H1 (cell line): ENCODE results near the gene ISLR2. TPM values are rescaled to one million over a fixed set of nuclear protein-coding genes. Genes with fewer than 3 reads are reported as not detected.

Source experiments
- CTCF ChIA-PET: fragments of 300-600 bp; sonication (Branson Sonifier 250); formaldehyde crosslinking; loops from one replicate; lab custom pipeline; 2021; ENCODE audit not compliant: partially characterized antibody; lab: Charles Lee
- POLR2A ChIA-PET: fragments of 300-600 bp; sonication (Branson Sonifier 250); formaldehyde crosslinking; loops from one replicate; lab custom pipeline; 2021; ENCODE audit warnings: inconsistent platforms; ENCODE audit not compliant: partially characterized antibody; lab: Charles Lee
- DNase-seq, 2 experiments: peaks; one replicate each; pipeline versions ENCODE4 v3.0.0 to v3.0.0-alpha.2; 2010 to 2022; ENCODE audit warnings: low spot score in 2 of 2, low read depth in 1 of 2, mixed read lengths in 1 of 2
- FAIRE-seq: peaks from 2 replicates; lab custom pipeline; 2011; peaks lifted over from hg19 to GRCh38; lab: Jason Lieb, UNC
- H2AFZ ChIP-seq: 2 replicates; pipeline ENCODE4 v1.8.1; 2012; ENCODE audit warnings: low read length, inconsistent platforms
- H2AK5ac ChIP-seq: 2 replicates; pipeline ENCODE4 v1.6.1; 2013; ENCODE audit warnings: low read depth, low read length
- H2BK120ac ChIP-seq: replicated peaks from 2 replicates; pipeline ENCODE3; 2013; ENCODE audit warnings: low read depth, low read length, inconsistent platforms
- H2BK12ac ChIP-seq: 2 replicates; pipeline ENCODE4 v1.6.1; 2013; ENCODE audit warnings: low read depth, low read length
- H2BK15ac ChIP-seq: 2 replicates; pipeline ENCODE4 v1.6.1; 2013; ENCODE audit warnings: low read length
- H2BK20ac ChIP-seq: 2 replicates; pipeline ENCODE4 v1.6.1; 2013; ENCODE audit warnings: low read length
- H2BK5ac ChIP-seq: 2 replicates; pipeline ENCODE4 v1.6.1; 2013; ENCODE audit warnings: low read depth, low read length
- H3K14ac ChIP-seq: 2 replicates; pipeline ENCODE4 v1.6.1; 2013; ENCODE audit warnings: inconsistent platforms; ENCODE audit not compliant: insufficient read length
- H3K18ac ChIP-seq: 2 replicates; pipeline ENCODE4 v1.6.1; 2013; ENCODE audit warnings: low read length; ENCODE audit errors: extremely low read depth
- H3K23ac ChIP-seq: 2 replicates; pipeline ENCODE4 v1.6.1; 2013; ENCODE audit warnings: inconsistent platforms; ENCODE audit not compliant: insufficient read length
- H3K23me2 ChIP-seq: 2 replicates; pipeline ENCODE4 v1.6.1; 2013; ENCODE audit warnings: low read depth, low read length
- H3K27ac ChIP-seq: 2 replicates; pipeline ENCODE4 v1.6.1; 2011; ENCODE audit warnings: low read depth, low read length, inconsistent platforms
- H3K27me3 ChIP-seq, 4 experiments: replicated peaks in 1 of 4; 1 replicate in 1 of 4; 2 replicates in 3 of 4; pipeline versions ENCODE4 v1.6.1 to v1.8.1; 2011 to 2013; ENCODE audit warnings: low read length in 3 of 4, mild to moderate bottlenecking in 3 of 4, inconsistent platforms in 2 of 4, mixed read lengths in 2 of 4, moderate library complexity in 1 of 4; ENCODE audit not compliant: control insufficient read depth in 3 of 4, insufficient read depth in 3 of 4; ENCODE audit errors: extremely low read depth in 1 of 4
- H3K36me3 ChIP-seq, 4 experiments: 2 replicates each; pipeline versions ENCODE4 v1.6.1 to v1.8.1; 2011 to 2013; ENCODE audit warnings: mild to moderate bottlenecking in 4 of 4, low read length in 3 of 4, moderate library complexity in 2 of 4, control low read depth in 1 of 4, inconsistent platforms in 1 of 4; ENCODE audit not compliant: insufficient read depth in 4 of 4, control insufficient read depth in 2 of 4
- H3K4ac ChIP-seq: replicated peaks from 2 replicates; pipeline ENCODE3; 2013; ENCODE audit warnings: low read length, low read depth, mixed read lengths, inconsistent platforms; ENCODE audit not compliant: insufficient read length
- H3K4me1 ChIP-seq, 4 experiments: replicated peaks in 1 of 4; 1 replicate in 1 of 4; 2 replicates in 3 of 4; pipeline versions ENCODE4 v1.6.1 to v1.8.1; 2011 to 2013; ENCODE audit warnings: low read length in 3 of 4, inconsistent platforms in 2 of 4, mixed read lengths in 1 of 4; ENCODE audit not compliant: insufficient read depth in 4 of 4, control insufficient read depth in 3 of 4
- H3K4me2 ChIP-seq, 2 experiments: 2 replicates each; pipeline versions ENCODE4 v1.6.1 to v1.8.1; 2011 to 2013; ENCODE audit warnings: low read depth in 2 of 2, low read length in 2 of 2, control low read depth in 1 of 2, inconsistent platforms in 1 of 2, mild to moderate bottlenecking in 1 of 2; ENCODE audit not compliant: insufficient read depth in 1 of 2
- H3K4me3 ChIP-seq, 4 experiments: fragments of 200-600, 300-600 bp in 1 of 4; sonication (generic), shearing (Covaris generic), sonication (Bioruptor Twin) in 1 of 4; 2 replicates each; pipeline versions ENCODE4 v1.5.1 to v1.8.1; 2011 to 2016; ENCODE audit warnings: low read length in 4 of 4, low read depth in 3 of 4, control low read depth in 2 of 4, inconsistent platforms in 2 of 4, mild to moderate bottlenecking in 2 of 4, mixed read lengths in 1 of 4, moderate library complexity in 1 of 4; ENCODE audit not compliant: insufficient read depth in 2 of 4; ENCODE audit errors: extremely low read depth in 1 of 4
- H3K56ac ChIP-seq: replicated peaks from 2 replicates; pipeline ENCODE3; 2013; ENCODE audit warnings: low read depth, mild to moderate bottlenecking, mixed read lengths, low read length, inconsistent platforms; ENCODE audit not compliant: insufficient read length
- H3K79me1 ChIP-seq: 2 replicates; pipeline ENCODE4 v1.6.1; 2013; ENCODE audit warnings: low read depth, low read length, control low read depth
- H3K79me2 ChIP-seq, 2 experiments: 2 replicates each; pipeline versions ENCODE4 v1.6.1 to v1.8.1; 2012 to 2013; ENCODE audit warnings: low read length in 2 of 2, mild to moderate bottlenecking in 2 of 2, inconsistent platforms in 1 of 2; ENCODE audit not compliant: insufficient read depth in 2 of 2, control insufficient read depth in 1 of 2
- H3K9ac ChIP-seq, 4 experiments: replicated peaks in 1 of 4; 1 replicate in 1 of 4; 2 replicates in 3 of 4; pipeline versions ENCODE4 v1.6.1 to v1.8.1; 2011 to 2013; ENCODE audit warnings: low read depth in 3 of 4, low read length in 3 of 4, control low read depth in 2 of 4, mild to moderate bottlenecking in 2 of 4, moderate library complexity in 2 of 4, inconsistent platforms in 1 of 4; ENCODE audit errors: extremely low read depth in 1 of 4
- H3K9me3 ChIP-seq, 2 experiments: 2 replicates each; pipeline versions ENCODE4 v1.6.1 to v1.8.1; 2012 to 2013; ENCODE audit warnings: mild to moderate bottlenecking in 2 of 2, moderate library complexity in 2 of 2, control low read depth in 1 of 2, inconsistent platforms in 1 of 2, low read depth in 1 of 2, low read length in 1 of 2, mixed read lengths in 1 of 2; ENCODE audit not compliant: insufficient read depth in 2 of 2
- H4K20me1 ChIP-seq, 2 experiments: replicated peaks in 1 of 2; 2 replicates each; pipeline versions ENCODE3 to v1.8.1; 2011 to 2013; ENCODE audit warnings: inconsistent platforms in 2 of 2, low read length in 2 of 2, mild to moderate bottlenecking in 1 of 2; ENCODE audit not compliant: insufficient read depth in 2 of 2, control insufficient read depth in 1 of 2
- H4K5ac ChIP-seq: 2 replicates; pipeline ENCODE4 v1.6.1; 2013; ENCODE audit warnings: low read length, low read depth, mixed read lengths, inconsistent platforms; ENCODE audit not compliant: insufficient read length
- H4K8ac ChIP-seq: 2 replicates; pipeline ENCODE4 v1.8.0; 2013; ENCODE audit warnings: mild to moderate bottlenecking, moderate library complexity, low read length, inconsistent platforms; ENCODE audit not compliant: insufficient read depth; ENCODE audit errors: extremely low read depth
- H4K91ac ChIP-seq: replicated peaks from 2 replicates; pipeline ENCODE3; 2013; ENCODE audit warnings: low read length, mixed read lengths, inconsistent platforms; ENCODE audit not compliant: insufficient read length
- FOSL1 ChIP-seq: IDR thresholded peaks from 2 replicates; pipeline ENCODE4 v1.6.1; 2011; ENCODE audit warnings: mild to moderate bottlenecking, low read depth, low read length, moderate library complexity; ENCODE audit not compliant: insufficient read depth
- MAFK ChIP-seq: IDR thresholded peaks from 2 replicates; pipeline ENCODE4 v1.6.1; 2012; ENCODE audit warnings: low read depth, mild to moderate bottlenecking, improper control_type of control experiment, low read length
- PHF8 ChIP-seq: fragments of 200-600 bp; sonication (generic); conservative IDR thresholded peaks from 2 replicates; pipeline ENCODE4 v1.7.1; 2012; ENCODE audit warnings: low read depth, mild to moderate bottlenecking, inconsistent platforms, low read length, moderate library complexity
- SP2 ChIP-seq: IDR thresholded peaks from 2 replicates; pipeline ENCODE4 v1.6.1; 2012; ENCODE audit warnings: mild to moderate bottlenecking, low read length, inconsistent platforms
- WGBS, 2 experiments: shearing (Covaris generic) in 1 of 2; methylation state at CpG; one replicate each; pipeline versions ENCODE4 v1.1.6 to v1.1.7; 2013 to 2015; ENCODE audit warnings: low lambda C conversion rate in 2 of 2, mixed read lengths in 2 of 2, inconsistent platforms in 1 of 2, low coverage in 1 of 2, missing lambda C conversion rate in 1 of 2; ENCODE audit not compliant: insufficient replicate concordance in 2 of 2, insufficient coverage in 1 of 2, insufficient read length in 1 of 2; ENCODE audit errors: extremely low coverage in 1 of 2, missing lambda C conversion rate in 1 of 2; 5-methylcytosine and 5-hydroxymethylcytosine counted together
- polyA plus RNA-seq, 7 experiments: library from polyadenylated mRNA; depleted of rRNA in 3 of 7; stranded (reverse) in 5 of 7; unstranded in 2 of 7; fragments of >200 nt in 5 of 7; fragments of 200-250 nt in 2 of 7; gene quantifications; 1 replicate in 5 of 7; 2 replicates in 1 of 7; 4 replicates in 1 of 7; pipeline versions ENCODE4 v1.2.1 to v1.2.3, GENCODE V29; 2011 to 2013; ENCODE audit warnings: missing spikeins in 2 of 7, mixed read lengths in 2 of 7
- total RNA-seq: library from RNA; stranded (reverse); fragmentation: NEBNext Ultra II Directional; extraction: Animal tissue kit (Norgen Biotek cat#: 25700); gene quantifications from 2 replicates; pipeline ENCODE4 v1.2.1, GENCODE V29; 2021
- TF ChIP-seq, protein P1 (sequence below): IDR thresholded peaks from 2 replicates; pipeline ENCODE4 v1.6.1; 2012; ENCODE audit warnings: low read length, inconsistent platforms

The ISLR2 gene
- total and polyA plus RNA-seq, 2 of the 8 experiments (the other 6 are each of a cell fraction or from before 2014, with no cell fraction given), result 0.47 to 0.58 TPM

DNA sequence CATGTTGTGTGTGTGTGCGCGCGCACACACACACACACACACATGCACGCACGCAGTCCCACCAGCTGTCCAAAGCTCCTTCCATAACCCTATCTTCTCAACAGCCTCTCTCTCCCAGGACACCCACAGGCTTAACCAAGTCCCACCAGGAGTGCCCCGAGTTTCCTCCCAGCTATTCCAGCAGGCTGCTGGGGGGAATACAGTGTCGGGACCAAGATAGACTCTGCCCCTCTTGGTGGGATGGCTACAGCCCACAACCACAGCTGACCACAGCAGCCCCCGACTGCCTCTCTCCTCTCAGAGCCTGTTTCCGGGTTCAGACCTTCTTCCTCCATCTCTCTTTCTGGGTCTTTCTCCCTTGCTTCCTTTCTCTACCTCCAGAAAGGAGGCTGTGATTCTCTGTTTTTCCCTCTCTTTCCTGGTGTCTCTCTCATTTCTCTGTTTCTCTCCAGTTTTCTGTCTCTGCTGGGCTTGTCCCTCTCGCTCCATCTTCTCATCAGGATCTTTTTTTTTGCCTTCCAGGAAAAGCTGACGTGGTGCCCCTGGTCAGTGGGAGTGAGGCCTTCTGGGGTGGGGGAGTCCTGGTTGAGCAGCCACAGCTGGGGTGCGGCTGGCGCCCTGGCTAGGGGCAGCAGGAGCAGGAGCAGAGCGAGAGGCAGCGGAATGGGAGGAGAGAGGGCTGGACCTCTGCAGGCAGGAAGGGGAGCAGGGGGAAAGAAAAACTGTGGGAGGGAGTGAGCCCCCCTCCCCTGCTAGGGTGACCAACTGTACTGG lies 39.9 kb downstream of the ISLR2 start:
- Histone ChIP-seq H3K14ac (no peak overlapping the region), H3K27ac (no peak overlapping the region), H3K79me1 (no peaks in the 10 kb centered on the region), H3K4me3 (no peak overlapping the region), H2BK15ac (no peak overlapping the region), H3K23me2 (peaks cover 2% of the 10 kb centered on the region; the same call in 1 of the 2 replicates), H2AK5ac (no peak overlapping the region), H2AFZ (no peak overlapping the region), H3K23ac (no peak overlapping the region), H2BK12ac (no peak overlapping the region), H3K56ac (no peak overlapping the region), H3K4me1 (peaks cover 0 to 14% (median 11%) of the 10 kb centered on the region in 4 experiments; a peak in 5 of 7 replicates), H3K79me2 (no peaks in the 10 kb centered on the region), H3K9me3 (no peaks in the 10 kb centered on the region), H2BK5ac (no peak overlapping the region), H2BK20ac (no peak overlapping the region), H3K27me3 (no peaks in the 10 kb centered on the region; a peak in 2 of 7 replicates), H4K5ac (no peak overlapping the region), H3K9ac (no peak overlapping the region), H3K4ac (no peak overlapping the region), H3K36me3 (no peaks in the 10 kb centered on the region), H4K91ac (no peak overlapping the region), H3K18ac (no peak overlapping the region), H4K8ac (peak overlapping the region; percentile 42), H2BK120ac (no peak overlapping the region), H3K4me2 (no peak overlapping the region), H4K20me1 (no peaks in the 10 kb centered on the region)
- DNase-seq (no peak), FAIRE-seq (no peak)
- ChIA-PET POLR2A (interaction anchor here (0.6 to 2.7 kb wide), 4 partner anchors 15 to 138 kb away, joined by 3 to 8 read pairs (median 3); no protein-coding TSS in a partner anchor), CTCF (interaction anchor here (0.6 to 2.2 kb wide), 8 partner anchors 8 to 139 kb away, joined by 3 to 6 read pairs (median 4); no protein-coding TSS in a partner anchor)
- 74% methylated on average over 12 of the region's 15 CpGs; no CpG with 5 or more reads in 1 of the 2 experiments for WGBS, 2 experiments
- TF ChIP-seq MAFK, result no peak
- TF ChIP-seq SP2, result no peak
- no peak for TF ChIP-seq PHF8
- TF ChIP-seq, protein P1, sequence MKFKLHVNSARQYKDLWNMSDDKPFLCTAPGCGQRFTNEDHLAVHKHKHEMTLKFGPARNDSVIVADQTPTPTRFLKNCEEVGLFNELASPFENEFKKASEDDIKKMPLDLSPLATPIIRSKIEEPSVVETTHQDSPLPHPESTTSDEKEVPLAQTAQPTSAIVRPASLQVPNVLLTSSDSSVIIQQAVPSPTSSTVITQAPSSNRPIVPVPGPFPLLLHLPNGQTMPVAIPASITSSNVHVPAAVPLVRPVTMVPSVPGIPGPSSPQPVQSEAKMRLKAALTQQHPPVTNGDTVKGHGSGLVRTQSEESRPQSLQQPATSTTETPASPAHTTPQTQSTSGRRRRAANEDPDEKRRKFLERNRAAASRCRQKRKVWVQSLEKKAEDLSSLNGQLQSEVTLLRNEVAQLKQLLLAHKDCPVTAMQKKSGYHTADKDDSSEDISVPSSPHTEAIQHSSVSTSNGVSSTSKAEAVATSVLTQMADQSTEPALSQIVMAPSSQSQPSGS, result no peak
- TF ChIP-seq FOSL1, result no peak
